Endothelial cell of umbilical vein (primary cell): ENCODE measurements around the gene SLC44A3. TPM values are rescaled to one million over a fixed set of nuclear protein-coding genes. Genes with fewer than 3 reads are reported as not detected.

Source experiments
- BruUV-seq: library from RNA; stranded (reverse); fragments of 400-500 nt; replicated peaks from 2 replicates; lab custom pipeline; 2021; lab: Mats Ljungman, UMichigan
- CTCF ChIA-PET: fragments of 300-600, 350-600 bp; sonication (Branson Sonifier 250); formaldehyde crosslinking; loops from one replicate; lab custom pipeline; 2021; ENCODE audit warnings: antibody characterized with exemption, inconsistent platforms; lab: Charles Lee
- POLR2A ChIA-PET: fragments of 300-600, 350-600 bp; sonication (Branson Sonifier 250); formaldehyde crosslinking; loops from one replicate; lab custom pipeline; 2021; ENCODE audit warnings: antibody characterized with exemption, inconsistent platforms; lab: Charles Lee
- DNase-seq: peaks from one replicate; pipeline ENCODE4 v3.0.0-alpha.2; 2011; ENCODE audit warnings: low read depth, low spot score
- FAIRE-seq: peaks from 2 replicates; lab custom pipeline; 2011; peaks lifted over from hg19 to GRCh38; lab: Jason Lieb, UNC
- H2AFZ ChIP-seq: 2 replicates; pipeline ENCODE4 v1.6.0; 2012; ENCODE audit warnings: low read depth, low read length, control low read depth, inconsistent platforms
- H3K27ac ChIP-seq: 2 replicates; pipeline ENCODE4 v1.5.1; 2011; ENCODE audit warnings: low read depth, mild to moderate bottlenecking, control low read depth, low read length, moderate library complexity; ENCODE audit not compliant: insufficient read depth
- H3K27me3 ChIP-seq, 2 experiments: 2 replicates each; pipeline versions ENCODE4 v1.6.0 to v1.6.1; 2011; ENCODE audit warnings: low read length in 2 of 2, mixed read lengths in 1 of 2; ENCODE audit not compliant: control insufficient read depth in 2 of 2, insufficient read depth in 2 of 2
- H3K36me3 ChIP-seq, 2 experiments: 2 replicates in 1 of 2; 3 replicates in 1 of 2; pipeline ENCODE4 v1.5.1; 2011; ENCODE audit warnings: low read length in 2 of 2, mild to moderate bottlenecking in 1 of 2, moderate library complexity in 1 of 2; ENCODE audit not compliant: control insufficient read depth in 2 of 2, insufficient read depth in 2 of 2; ENCODE audit errors: extremely low read depth in 1 of 2
- H3K4me1 ChIP-seq: 3 replicates; pipeline ENCODE4 v1.5.1; 2011; ENCODE audit warnings: mild to moderate bottlenecking, low read length; ENCODE audit not compliant: control insufficient read depth, insufficient read depth; ENCODE audit errors: extremely low read depth
- H3K4me2 ChIP-seq: 2 replicates; pipeline ENCODE4 v1.6.1; 2011; ENCODE audit warnings: low read length, control low read depth, mixed read lengths; ENCODE audit not compliant: insufficient read depth
- H3K4me3 ChIP-seq, 3 experiments: fragments of 200-600 bp in 1 of 3; sonication (generic), shearing (Covaris generic) in 1 of 3; replicated peaks in 1 of 3; 2 replicates each; pipeline ENCODE4 v1.5.1; 2011 to 2016; ENCODE audit warnings: control low read depth in 3 of 3, low read length in 3 of 3, mild to moderate bottlenecking in 2 of 3, inconsistent platforms in 1 of 3, low read depth in 1 of 3, moderate library complexity in 1 of 3; ENCODE audit not compliant: insufficient read depth in 1 of 3
- H3K79me2 ChIP-seq: 2 replicates; pipeline ENCODE4 v1.6.0; 2012; ENCODE audit warnings: low read length, inconsistent platforms; ENCODE audit not compliant: control insufficient read depth, insufficient read depth
- H3K9ac ChIP-seq: replicated peaks from 2 replicates; pipeline ENCODE3; 2011; ENCODE audit warnings: low read length, control low read depth; ENCODE audit not compliant: insufficient read depth; ENCODE audit errors: extremely low read depth
- H3K9me1 ChIP-seq: replicated peaks from 3 replicates; pipeline ENCODE4 v1.6.0; 2011; ENCODE audit warnings: mild to moderate bottlenecking, low read length; ENCODE audit not compliant: control insufficient read depth, insufficient read depth; ENCODE audit errors: extremely low read depth
- H3K9me3 ChIP-seq: replicated peaks from 2 replicates; pipeline ENCODE4 v1.5.1; 2012; ENCODE audit warnings: low read length, inconsistent platforms; ENCODE audit not compliant: control insufficient read depth, insufficient read depth
- H4K20me1 ChIP-seq: replicated peaks from 2 replicates; pipeline ENCODE3; 2011; ENCODE audit warnings: mild to moderate bottlenecking, low read length; ENCODE audit not compliant: control insufficient read depth, insufficient read depth; ENCODE audit errors: extremely low read depth
- CTCF ChIP-seq, 2 donors: IDR thresholded peaks; 1 replicate in 1 of 2; 2 replicates in 1 of 2; pipeline ENCODE4 v1.5.1; 2011; ENCODE audit warnings: low read length in 2 of 2, mild to moderate bottlenecking in 2 of 2, moderate library complexity in 2 of 2, control low read depth in 1 of 2, inconsistent platforms in 1 of 2, low read depth in 1 of 2; ENCODE audit not compliant: insufficient read depth in 1 of 2; ENCODE audit errors: extremely low read depth in 1 of 2
- EZH2 ChIP-seq: IDR thresholded peaks from 2 replicates; pipeline ENCODE4 v1.6.1; 2012; ENCODE audit warnings: borderline replicate concordance, low read depth, mild to moderate bottlenecking, moderate library complexity, low read length, inconsistent platforms; ENCODE audit not compliant: severe bottlenecking
- GATA2 ChIP-seq: IDR thresholded peaks from 2 replicates; pipeline ENCODE4 v1.7.0; 2011; ENCODE audit warnings: low read depth, mild to moderate bottlenecking, moderate library complexity, mixed read lengths, low read length; ENCODE audit not compliant: insufficient read length, insufficient read depth
- JUN ChIP-seq: IDR thresholded peaks from 2 replicates; pipeline ENCODE4 v1.6.1; 2011; ENCODE audit warnings: borderline replicate concordance, low read depth; ENCODE audit not compliant: insufficient read length, insufficient read depth
- MYC ChIP-seq: IDR thresholded peaks from one replicate; pipeline ENCODE4 v1.6.1; 2011; ENCODE audit warnings: mild to moderate bottlenecking, low read depth, low read length
- POLR2A ChIP-seq: IDR thresholded peaks from 2 replicates; pipeline ENCODE4 v1.6.1; 2012; ENCODE audit warnings: low read depth, mild to moderate bottlenecking, control low read depth, low read length
- POLR2AphosphoS5 ChIP-seq: IDR thresholded peaks from 2 replicates; pipeline ENCODE4 v1.6.1; 2012; ENCODE audit warnings: low read depth, mild to moderate bottlenecking, control low read depth, low read length, moderate library complexity; ENCODE audit not compliant: insufficient read depth
- dilution Hi-C: fragments of 300-500 bp; cut with MboI; formaldehyde crosslinking; loops from one replicate; pipeline ENCODE4 v1.15.0; 2019; ENCODE audit warnings: low sequenced_read_pairs; ENCODE audit not compliant: extremely low pct_ligation_motif_present
- intact Hi-C: fragments of 100-400 bp; cut with micrococcal nuclease; formaldehyde crosslinking; loops from one replicate; pipeline ENCODE4 v1.10.0; 2022
- polyA plus RNA-seq, 4 experiments: library from polyadenylated mRNA; depleted of rRNA in 3 of 4; stranded (reverse) in 3 of 4; unstranded in 1 of 4; fragments of >200 nt; gene quantifications; 2 replicates each; pipeline versions ENCODE4 v1.2.1 to v1.2.3, GENCODE V29; 2011 to 2012; ENCODE audit warnings: missing spikeins in 1 of 4
- total RNA-seq: library from RNA; stranded (reverse); gene quantifications from 2 replicates; pipeline ENCODE4 v1.2.3, GENCODE V29; 2021

Gene SLC44A3
- total and polyA plus RNA-seq, 2 donors (not counting 3 experiments of a cell fraction or from before 2014, with no cell fraction given), result 0.29 to 0.42 TPM

GRCh38 chr1:94840808-94841207 lies 20.7 kb downstream of the SLC44A3 start:
- FAIRE-seq (no peak), DNase-seq (no peak)
- H3K27me3 ChIP-seq, result peaks cover 6 to 24% of the 10 kb centered on the region in 2 experiments
- ChIA-PET CTCF (interaction anchor here (0.9 to 1.9 kb wide), 4 partner anchors 9 to 202 kb away, joined by 3 to 5 read pairs (median 4); no protein-coding TSS in a partner anchor), POLR2A (no interaction called here)
- no peak overlapping the region for H3K9ac ChIP-seq
- H3K4me1 ChIP-seq, result no peaks in the 10 kb centered on the region
- no peak overlapping the region for H3K4me2 ChIP-seq
- dilution Hi-C loops (no loop called here), intact Hi-C loops (no loop called here)
- BruUV-seq, result no TSS peak
- H3K79me2 ChIP-seq, result no peaks in the 10 kb centered on the region
- H2AFZ ChIP-seq, result no peak overlapping the region
- no peak overlapping the region for H3K27ac ChIP-seq
- no peaks in the 10 kb centered on the region for H3K9me1 ChIP-seq
- TF ChIP-seq JUN (no peak), CTCF (IDR thresholded peaks at IDR 0.05; ENCODE audit: extremely low read depth in 1 of 2, insufficient read depth in 1 of 2, low read depth in 1 of 2, low read length in 2 of 2) (no peak), POLR2A (no peak), POLR2AphosphoS5 (no peak), MYC (no peak), EZH2 (no peak)
- H3K9me3 ChIP-seq, result no peaks in the 10 kb centered on the region
- H4K20me1 ChIP-seq, result no peaks in the 10 kb centered on the region
- H3K4me3 ChIP-seq, result no peak overlapping the region
- H3K36me3 ChIP-seq, result no peaks in the 10 kb centered on the region

GRCh38 chr1:94843430-94843829 lies 23.3 kb downstream of the SLC44A3 start:
- H3K4me1 ChIP-seq, result peaks cover 4% of the 10 kb centered on the region
- POLR2A ChIA-PET, result no interaction called here

More at GRCh38 chr1:94843430-94843829, 23.3 kb downstream of the SLC44A3 start:
- dilution Hi-C loops (no loop called here), intact Hi-C loops (no loop called here)
- DNase-seq (no peak), FAIRE-seq (no peak)
- Histone ChIP-seq H3K4me2 (no peak overlapping the region), H3K9me1 (no peaks in the 10 kb centered on the region), H3K36me3 (no peaks in the 10 kb centered on the region), H3K27me3 (peaks cover 0 to 13% of the 10 kb centered on the region in 2 experiments), H3K9me3 (no peaks in the 10 kb centered on the region), H3K4me3 (no peak overlapping the region), H3K27ac (no peak overlapping the region), H3K79me2 (no peaks in the 10 kb centered on the region), H3K9ac (no peak overlapping the region), H4K20me1 (no peaks in the 10 kb centered on the region), H2AFZ (no peak overlapping the region)
- no TSS peak for BruUV-seq
- CTCF ChIA-PET, result interaction anchor here (1.3 to 2.2 kb wide), 2 partner anchors 198 to 200 kb away, joined by 5 to 7 read pairs; no protein-coding TSS in a partner anchor
- TF ChIP-seq POLR2AphosphoS5, result no peak
- TF ChIP-seq MYC, result no peak
- no peak for TF ChIP-seq GATA2
- TF ChIP-seq POLR2A, result no peak
